GM20000 (cell line): ENCODE results near the gene ZNF277.

ENCODE experiments used
- DNase-seq: peaks from one replicate; pipeline ENCODE4 v3.0.0; 2012; ENCODE audit warnings: low spot score
- CTCF ChIP-seq: IDR thresholded peaks from 2 replicates; pipeline ENCODE4 v1.5.1; 2012; ENCODE audit warnings: mild to moderate bottlenecking, control low read depth; ENCODE audit errors: extremely low read depth, missing control alignments

ZNF277 gene

GRCh38 chr7:112362731-112363131 is 156.2 kb downstream of the ZNF277 start:
- no peak for TF ChIP-seq CTCF
- no peak for DNase-seq

GRCh38 chr7:112364388-112364787 is 157.9 kb downstream of the ZNF277 start:
- no peak for TF ChIP-seq CTCF

GRCh38 chr7:112365551-112365950 is 159.1 kb downstream of the ZNF277 start:
- no peak for DNase-seq

More at GRCh38 chr7:112364388-112364787, 157.9 kb downstream of the ZNF277 start:
- DNase-seq: no peak

GRCh38 chr7:112366886-112367285 is 160.4 kb downstream of the ZNF277 start:
- no peak for TF ChIP-seq CTCF
- DNase-seq: no peak

More at GRCh38 chr7:112365551-112365950, 159.1 kb downstream of the ZNF277 start:
- TF ChIP-seq CTCF: no peak

GRCh38 chr7:112370436-112370835 is 163.9 kb downstream of the ZNF277 start:
- DNase-seq: no peak
- TF ChIP-seq CTCF: no peak

- DNase-seq: no peak
- TF ChIP-seq CTCF: no peak
Measured at GRCh38 chr7:112371701-112372100, 165.2 kb downstream of the ZNF277 start.

- no peak for TF ChIP-seq CTCF
- no peak for DNase-seq
Measured at GRCh38 chr7:112372101-112372500, 165.6 kb downstream of the ZNF277 start.
